Frontal cortex (tissue), 1 donor: ENCODE results near the gene FMO1. TPM values are rescaled to one million over a fixed set of nuclear protein-coding genes. Genes with fewer than 3 reads are reported as not detected.

ENCODE experiments used
- small RNA-seq: library from RNA; depleted of rRNA; stranded (forward); fragments of <200 nt; gene quantifications from one replicate; pipeline ENCODE3, GENCODE V24; 2014
- total RNA-seq: library from RNA; depleted of rRNA; stranded (reverse); fragments of >200 nt; gene quantifications from one replicate; pipeline ENCODE4 v1.2.3, GENCODE V29; 2014

FMO1 gene
- total RNA-seq, 1 donor from 2014 or later: 3.7 TPM

Small RNA genes lying within 50 kb of the gene (small RNA-seq; reads per million reads assigned to genes)
- not detected for gene RF00019

Other genes starting within 250 kb of the FMO1 start
- gene FMO3, start 157.6 kb upstream of the FMO1 start, total RNA-seq: not detected
- gene FMO2, start 63.2 kb upstream of the FMO1 start, total RNA-seq: 0.41 TPM
- gene FMO4, start 65.7 kb downstream of the FMO1 start, total RNA-seq: 0.82 TPM
- 37.5 TPM for gene PRRC2C, start 237.0 kb downstream of the FMO1 start, total RNA-seq